Nephron (organoid): Measurements from ENCODE around the gene CTRB1.
"Not testable (repeated sequence)": the region's sequence is repeated elsewhere in the genome, so short reads cannot be mapped to it uniquely, and the experiment has no call there.

Source experiments
- H3K27ac Mint-ChIP-seq, 3 experiments: 2 replicates each; pipeline ENCODE4 v1.8.0; 2020; ENCODE audit warnings: mixed read lengths in 3 of 3, mild to moderate bottlenecking in 2 of 3, moderate library complexity in 1 of 3
- H3K27me3 Mint-ChIP-seq: 2 replicates; pipeline ENCODE4 v1.8.0; 2021; ENCODE audit warnings: low read depth, mild to moderate bottlenecking, moderate library complexity, mixed read lengths
- H3K36me3 Mint-ChIP-seq: 2 replicates; pipeline ENCODE4 v1.8.0; 2020; ENCODE audit warnings: low read depth, mixed read lengths
- H3K4me1 Mint-ChIP-seq: 2 replicates; pipeline ENCODE4 v1.8.0; 2020; ENCODE audit warnings: mixed read lengths
- H3K4me3 Mint-ChIP-seq, 3 experiments: 2 replicates each; pipeline ENCODE4 v1.8.0; 2020; ENCODE audit warnings: mild to moderate bottlenecking in 3 of 3, mixed read lengths in 3 of 3, moderate library complexity in 2 of 3
- H3K9me3 Mint-ChIP-seq: 2 replicates; pipeline ENCODE4 v1.8.0; 2020; ENCODE audit warnings: mixed read lengths
- TF ChIP-seq, protein P1 (sequence below), 3 experiments: fragments of 200-600 bp; sonication (generic); IDR thresholded peaks; one replicate each; pipeline ENCODE4 v1.5.0; 2021; ENCODE audit warnings: antibody characterized with exemption in 3 of 3; ENCODE audit not compliant: unreplicated experiment in 3 of 3

CTRB1 gene

DNA sequence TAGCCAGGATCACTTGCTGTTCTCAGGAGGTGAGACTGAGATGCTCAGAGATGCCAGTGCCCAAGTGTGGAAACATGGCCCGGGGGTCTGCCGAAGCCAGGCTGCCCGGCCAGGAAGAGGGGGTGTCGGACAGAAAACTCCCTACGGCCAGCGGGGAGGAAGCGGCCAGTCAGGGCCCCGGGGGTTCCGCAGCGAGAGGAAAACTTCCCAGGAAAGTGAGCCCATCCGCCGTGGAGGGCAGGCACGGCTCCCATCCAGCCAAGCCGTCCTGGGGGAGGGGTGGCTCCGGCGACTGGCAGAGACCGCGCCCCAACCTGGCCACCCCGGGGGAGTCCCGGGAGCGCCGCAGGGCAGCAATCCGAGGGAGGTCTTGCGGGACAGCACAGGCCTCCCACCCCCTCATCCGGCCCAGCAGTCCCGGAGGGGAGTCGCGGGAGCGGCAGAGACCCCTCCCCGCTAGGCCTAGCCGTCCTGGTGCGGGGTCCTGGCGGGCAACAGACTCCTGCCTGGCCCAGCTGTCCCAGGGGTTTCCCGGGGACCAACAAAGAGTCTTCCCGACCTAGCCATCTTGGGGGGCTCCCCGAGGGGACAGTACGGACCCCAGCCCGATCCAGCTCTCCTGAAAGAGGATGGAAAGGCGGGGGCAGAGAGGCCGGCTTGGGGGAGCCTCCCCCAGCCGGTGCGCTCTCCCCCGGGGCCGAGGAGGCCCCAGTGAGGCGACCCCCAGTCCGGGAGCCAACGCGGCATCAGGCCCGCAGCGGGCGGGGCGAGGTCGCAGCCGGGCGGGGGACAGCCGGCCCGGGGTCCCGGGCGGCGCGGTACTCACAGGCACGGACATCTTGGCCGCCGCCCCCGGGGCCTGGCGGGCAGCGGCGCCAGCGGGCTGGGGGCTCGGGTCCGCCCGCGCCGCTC, 46.5 kb downstream of the CTRB1 start:
- Mint-ChIP-seq H3K27ac (peak overlapping the region; percentile 91 to 100 (median 99)), H3K4me1 (peaks cover 51% of the 10 kb centered on the region), H3K27me3 (no peaks in the 10 kb centered on the region), H3K9me3 (no peaks in the 10 kb centered on the region), H3K36me3 (peaks cover 5% of the 10 kb centered on the region), H3K4me3 (peak overlapping the region; percentile 88 to 99 (median 96))
- TF ChIP-seq, protein P1, sequence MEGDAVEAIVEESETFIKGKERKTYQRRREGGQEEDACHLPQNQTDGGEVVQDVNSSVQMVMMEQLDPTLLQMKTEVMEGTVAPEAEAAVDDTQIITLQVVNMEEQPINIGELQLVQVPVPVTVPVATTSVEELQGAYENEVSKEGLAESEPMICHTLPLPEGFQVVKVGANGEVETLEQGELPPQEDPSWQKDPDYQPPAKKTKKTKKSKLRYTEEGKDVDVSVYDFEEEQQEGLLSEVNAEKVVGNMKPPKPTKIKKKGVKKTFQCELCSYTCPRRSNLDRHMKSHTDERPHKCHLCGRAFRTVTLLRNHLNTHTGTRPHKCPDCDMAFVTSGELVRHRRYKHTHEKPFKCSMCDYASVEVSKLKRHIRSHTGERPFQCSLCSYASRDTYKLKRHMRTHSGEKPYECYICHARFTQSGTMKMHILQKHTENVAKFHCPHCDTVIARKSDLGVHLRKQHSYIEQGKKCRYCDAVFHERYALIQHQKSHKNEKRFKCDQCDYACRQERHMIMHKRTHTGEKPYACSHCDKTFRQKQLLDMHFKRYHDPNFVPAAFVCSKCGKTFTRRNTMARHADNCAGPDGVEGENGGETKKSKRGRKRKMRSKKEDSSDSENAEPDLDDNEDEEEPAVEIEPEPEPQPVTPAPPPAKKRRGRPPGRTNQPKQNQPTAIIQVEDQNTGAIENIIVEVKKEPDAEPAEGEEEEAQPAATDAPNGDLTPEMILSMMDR (IDR thresholded peaks at IDR 0.05; ENCODE audit: unreplicated experiment in 3 of 3), result no peak

DNA sequence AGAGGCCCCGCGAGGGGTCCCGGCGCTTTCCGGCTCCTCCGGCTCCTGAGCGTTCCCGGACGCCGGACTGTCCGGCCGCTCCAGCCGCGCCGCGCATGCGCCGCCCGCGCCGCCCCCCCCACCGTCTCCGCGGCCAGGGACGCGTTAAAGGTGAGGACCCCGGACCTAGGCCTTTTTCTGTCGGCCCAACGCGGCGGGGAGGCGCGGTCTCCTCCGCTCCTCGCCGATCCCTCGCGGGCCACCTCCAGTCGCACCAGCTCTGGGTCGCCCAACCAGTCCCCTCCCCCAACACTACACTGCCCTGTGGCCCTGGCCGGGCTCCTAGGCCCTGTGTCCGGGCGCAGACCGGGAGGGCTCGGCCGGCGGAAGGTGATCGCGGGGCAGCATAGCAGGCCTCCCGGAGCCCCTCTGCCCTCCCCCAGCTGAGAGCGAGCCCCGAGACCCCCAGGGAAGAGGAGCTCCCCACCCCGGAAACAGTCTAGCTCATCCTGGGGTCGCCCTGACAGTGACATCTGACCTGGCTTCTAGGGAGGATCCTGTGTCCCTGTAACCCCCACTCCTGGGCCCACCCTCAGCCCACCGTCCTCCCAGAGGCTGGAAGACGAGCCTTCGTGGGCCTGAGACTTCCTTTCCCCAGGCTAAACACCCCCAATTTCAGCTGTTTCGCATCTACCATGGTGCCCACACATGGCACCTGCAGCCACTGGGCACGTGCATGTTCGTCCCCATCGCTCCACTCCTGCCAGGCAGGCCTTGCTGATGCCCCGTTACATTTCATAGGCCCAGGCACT, 47.3 kb downstream of the CTRB1 start:
- Mint-ChIP-seq H3K9me3 (no peaks in the 10 kb centered on the region), H3K4me1 (peaks cover 42% of the 10 kb centered on the region)
- TF ChIP-seq, protein P1 (IDR thresholded peaks at IDR 0.05; ENCODE audit: unreplicated experiment in 3 of 3), result no peak

DNA sequence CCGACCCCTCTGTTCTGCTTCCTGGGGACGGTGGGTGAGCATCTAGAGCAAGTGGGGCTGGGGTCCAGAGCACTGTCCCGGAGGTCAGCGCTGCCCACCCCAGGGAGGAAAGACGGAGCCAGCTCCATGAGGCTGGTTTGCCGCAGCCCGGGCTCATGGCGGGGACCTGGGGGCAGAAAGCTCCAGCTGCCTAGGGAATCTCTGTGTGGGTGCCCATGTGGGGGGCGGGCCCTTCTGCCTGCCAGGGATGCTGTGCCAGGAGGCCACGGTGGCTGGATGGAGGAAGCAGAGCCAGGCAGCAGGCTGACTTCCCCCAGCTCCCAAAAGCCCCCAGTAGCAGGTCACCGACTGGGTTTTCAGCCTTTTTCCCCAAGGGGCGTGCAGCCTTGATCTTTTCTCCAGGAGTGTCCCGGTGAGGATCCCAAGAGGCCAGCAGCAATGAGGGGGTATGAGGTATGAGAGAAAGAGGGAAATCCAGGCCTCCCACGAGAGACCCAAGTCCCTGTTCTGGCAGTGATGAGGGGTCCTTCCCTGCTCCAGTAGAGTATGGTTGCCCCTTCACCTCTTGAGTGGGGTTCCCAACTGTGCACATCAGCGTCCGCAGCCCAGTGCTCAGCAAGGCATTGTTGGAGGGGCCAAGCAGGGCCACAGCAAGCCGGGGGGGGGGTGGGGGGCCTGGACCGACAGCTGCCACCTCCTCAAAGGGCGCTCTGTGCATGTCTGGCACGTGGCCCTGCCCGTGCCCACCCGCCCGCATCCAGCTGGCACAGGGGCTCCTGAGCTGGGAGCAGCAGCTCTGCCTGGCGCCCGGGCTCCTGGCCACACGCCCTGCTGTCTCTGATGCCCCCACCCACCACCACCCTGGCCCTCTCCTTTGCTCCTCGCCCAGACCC, 48.2 kb downstream of the CTRB1 start:
- TF ChIP-seq, protein P1 (IDR thresholded peaks at IDR 0.05; ENCODE audit: unreplicated experiment in 3 of 3), result no peak
- Mint-ChIP-seq H3K9me3 (no peaks in the 10 kb centered on the region), H3K4me3 (peak overlapping the region; percentile 89 to 97 (median 95)), H3K4me1 (peaks cover 36% of the 10 kb centered on the region), H3K36me3 (no peaks in the 10 kb centered on the region), H3K27ac (peak overlapping the region; percentile 95 to 99 (median 97)), H3K27me3 (no peaks in the 10 kb centered on the region)

More for the DNA sequence above, 47.3 kb downstream of the CTRB1 start:
- Mint-ChIP-seq H3K27ac (peak overlapping the region; percentile 95 to 99 (median 97)), H3K27me3 (no peaks in the 10 kb centered on the region), H3K4me3 (peak overlapping the region; percentile 89 to 97 (median 95)), H3K36me3 (no peaks in the 10 kb centered on the region)

DNA sequence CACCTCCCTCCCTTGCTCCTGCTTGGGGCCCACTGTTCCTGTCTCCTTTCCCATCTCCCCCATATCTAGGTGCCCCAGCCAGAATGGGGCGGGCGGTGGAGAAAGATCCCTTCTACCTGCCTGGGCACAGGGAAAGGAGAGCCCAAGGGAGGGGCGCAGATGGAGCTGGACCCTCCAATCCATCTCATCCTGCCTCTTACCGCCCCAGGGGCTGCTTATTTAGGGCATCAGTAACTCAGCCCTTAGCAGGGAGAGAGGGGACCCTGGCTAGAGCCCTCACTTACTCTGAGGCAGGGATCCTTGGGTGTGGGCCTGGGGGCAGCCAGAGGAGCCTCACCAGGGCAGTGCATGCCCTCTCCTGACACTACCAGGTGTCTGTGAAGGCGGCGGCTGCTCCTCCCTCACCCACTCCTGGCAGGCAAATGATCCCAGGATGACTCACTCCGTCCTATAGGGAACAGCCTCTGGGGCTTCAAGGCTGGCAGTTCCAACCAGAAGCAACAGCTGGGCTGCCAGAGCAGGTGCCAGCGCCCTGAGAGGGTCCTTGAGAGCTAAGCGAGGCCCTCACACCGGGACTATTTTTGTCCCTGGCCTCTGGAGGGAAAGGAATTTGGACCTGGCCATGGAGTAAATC, 49.0 kb downstream of the CTRB1 start:
- H3K4me3 Mint-ChIP-seq, result peak overlapping the region; percentile 50 to 66 (median 65)
- TF ChIP-seq, protein P1 (IDR thresholded peaks at IDR 0.05; ENCODE audit: unreplicated experiment in 3 of 3), result no peak
- no peaks in the 10 kb centered on the region for H3K9me3 Mint-ChIP-seq
- H3K27me3 Mint-ChIP-seq, result no peaks in the 10 kb centered on the region
- peak overlapping the region in 1 of 3 experiments; percentile 29 for H3K27ac Mint-ChIP-seq
- H3K36me3 Mint-ChIP-seq, result no peaks in the 10 kb centered on the region
- H3K4me1 Mint-ChIP-seq, result peaks cover 28% of the 10 kb centered on the region

DNA sequence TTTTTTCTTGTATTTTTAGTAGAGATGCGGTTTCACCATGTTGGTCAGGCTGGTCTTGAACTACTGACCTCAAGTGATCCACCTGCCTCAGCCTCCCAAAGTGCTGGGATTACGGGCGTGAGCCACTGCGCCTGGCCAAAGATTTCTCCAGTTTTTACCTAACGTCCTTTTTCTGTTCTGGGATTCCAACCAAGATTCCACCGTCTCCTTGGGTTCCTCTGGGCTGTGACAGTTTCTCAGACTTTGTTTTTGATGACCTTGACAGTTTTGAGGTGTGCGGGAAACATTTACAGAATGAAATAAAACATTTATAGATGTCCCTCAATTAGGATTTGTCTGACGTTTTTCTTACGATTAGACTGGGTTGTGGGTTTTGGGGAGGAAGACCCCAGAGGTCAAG, 50.6 kb downstream of the CTRB1 start:
- peak overlapping the region; percentile 35 to 69 (median 61) for H3K4me3 Mint-ChIP-seq
- H3K4me1 Mint-ChIP-seq, result peaks cover 13% of the 10 kb centered on the region
- not testable (repeated sequence) for H3K9me3 Mint-ChIP-seq, H3K36me3 Mint-ChIP-seq, H3K27me3 Mint-ChIP-seq
- peak overlapping the region; percentile 53 to 84 (median 74) for H3K27ac Mint-ChIP-seq
